Liver (tissue), 9 donors: ENCODE results near the gene HOXA1. TPM values are rescaled to one million over a fixed set of nuclear protein-coding genes. Genes with fewer than 3 reads are reported as not detected.
A peak's percentile ranks its signal among the peaks of the same experiment; 100 is the strongest.

ENCODE experiments used
- DNase-seq: peaks from one replicate; pipeline ENCODE4 v3.0.0-alpha.2; 2017; ENCODE audit warnings: low spot score
- H3K27ac ChIP-seq, 2 donors: one replicate each; pipeline ENCODE4 v1.7.0; 2013; ENCODE audit warnings: inconsistent platforms in 2 of 2, low read length in 2 of 2, control low read depth in 1 of 2, low read depth in 1 of 2, mild to moderate bottlenecking in 1 of 2
- H3K27me3 ChIP-seq, 4 donors: one replicate each; pipeline versions ENCODE4 v1.6.1 to v1.7.0; 2013; ENCODE audit warnings: low read length in 3 of 4, inconsistent platforms in 1 of 4, mild to moderate bottlenecking in 1 of 4, moderate library complexity in 1 of 4; ENCODE audit not compliant: control insufficient read depth in 4 of 4, insufficient read depth in 4 of 4
- H3K36me3 ChIP-seq, 4 donors: one replicate each; pipeline versions ENCODE4 v1.6.1 to v1.7.0; 2013; ENCODE audit warnings: low read length in 3 of 4, mild to moderate bottlenecking in 3 of 4, low read depth in 1 of 4, moderate library complexity in 1 of 4; ENCODE audit not compliant: control insufficient read depth in 4 of 4, insufficient read depth in 3 of 4
- H3K4me1 ChIP-seq, 4 donors: one replicate each; pipeline versions ENCODE4 v1.6.1 to v1.7.0; 2013; ENCODE audit warnings: low read length in 3 of 4, mild to moderate bottlenecking in 3 of 4, moderate library complexity in 1 of 4; ENCODE audit not compliant: control insufficient read depth in 4 of 4, insufficient read depth in 4 of 4
- H3K4me3 ChIP-seq, 3 donors: one replicate each; pipeline versions ENCODE4 v1.6.1 to v1.7.0; 2013; ENCODE audit warnings: low read length in 3 of 3, control low read depth in 1 of 3, low read depth in 1 of 3, mild to moderate bottlenecking in 1 of 3
- H3K9ac ChIP-seq, 2 donors: one replicate each; pipeline ENCODE4 v1.7.0; 2013; ENCODE audit warnings: low read length in 2 of 2, mild to moderate bottlenecking in 2 of 2, moderate library complexity in 2 of 2, control low read depth in 1 of 2, low read depth in 1 of 2
- H3K9me3 ChIP-seq, 4 donors: one replicate each; pipeline versions ENCODE4 v1.6.1 to v1.7.0; 2013; ENCODE audit warnings: low read length in 3 of 4; ENCODE audit not compliant: control insufficient read depth in 4 of 4
- ATF3 ChIP-seq: IDR thresholded peaks from 2 replicates; pipeline ENCODE4 v1.6.1; 2016; ENCODE audit warnings: antibody characterized with exemption
- GABPA ChIP-seq, 2 donors: IDR thresholded peaks in 1 of 2; conservative IDR thresholded peaks in 1 of 2; 2 replicates each; pipeline ENCODE4 v1.6.1; 2016; ENCODE audit warnings: antibody characterized with exemption in 2 of 2, mild to moderate bottlenecking in 1 of 2, moderate library complexity in 1 of 2
- HNF4G ChIP-seq: IDR thresholded peaks from 2 replicates; pipeline ENCODE4 v1.6.1; 2016; ENCODE audit warnings: antibody characterized with exemption
- JUND ChIP-seq, 2 donors: IDR thresholded peaks; 2 replicates each; pipeline ENCODE4 v1.6.1; 2016; ENCODE audit warnings: antibody characterized with exemption in 2 of 2
- NR2F2 ChIP-seq: IDR thresholded peaks from 2 replicates; pipeline ENCODE4 v1.6.1; 2016; ENCODE audit warnings: antibody characterized with exemption
- SP1 ChIP-seq: IDR thresholded peaks from 2 replicates; pipeline ENCODE4 v1.6.1; 2018; ENCODE audit warnings: antibody characterized with exemption, mild to moderate bottlenecking
- TAF1 ChIP-seq: conservative IDR thresholded peaks from 2 replicates; pipeline ENCODE4 v1.6.1; 2016; ENCODE audit warnings: antibody characterized with exemption, mild to moderate bottlenecking
- YY1 ChIP-seq: IDR thresholded peaks from 2 replicates; pipeline ENCODE4 v1.6.1; 2016; ENCODE audit warnings: antibody characterized with exemption, mild to moderate bottlenecking
- ZBTB33 ChIP-seq: IDR thresholded peaks from 2 replicates; pipeline ENCODE4 v1.6.1; 2016; ENCODE audit warnings: antibody characterized with exemption
- WGBS: extraction: QIAGEN DNeasy Blood & Tissue Kit; methylation state at CpG from one replicate; pipeline ENCODE4 v1.1.7; 2013; 5-methylcytosine and 5-hydroxymethylcytosine counted together
- polyA plus RNA-seq, 2 donors: library from polyadenylated mRNA; stranded (reverse) in 1 of 2; unstranded in 1 of 2; fragments of 200-250 nt in 1 of 2; fragments of >200 nt in 1 of 2; fragmentation: Nextera tagmentation in 1 of 2; extraction: Ambion mirVana in 1 of 2; gene quantifications; one replicate each; pipeline versions ENCODE4 v1.2.1 to v1.2.3, GENCODE V29; 2013 to 2015
- total RNA-seq, 2 donors: library from RNA; depleted of rRNA; stranded (reverse); fragments of >200 nt; gene quantifications; one replicate each; pipeline ENCODE4 v1.2.3, GENCODE V29; 2014
- donor health status: healthy.
- donor health status: healthy.
- donor health status: healthy.
- donor health status: healthy.
- donor health status: healthy.

HOXA1 gene
- total and polyA plus RNA-seq, 4 donors, result 0.08 to 0.28 (median 0.21) TPM

- peak overlapping the region in 1 of 3 donors; percentile 0 for H3K4me3 ChIP-seq
- H3K9ac ChIP-seq, result peak overlapping the region in 1 of 2 donors; percentile 52
- no peak for DNase-seq
- H3K9me3 ChIP-seq, result no peaks in the 10 kb centered on the region
- no peaks in the 10 kb centered on the region for H3K36me3 ChIP-seq
- peaks cover 2 to 16% (median 9%) of the 10 kb centered on the region in 4 donors for H3K4me1 ChIP-seq
- H3K27ac ChIP-seq, result peak overlapping the region; percentile 23 to 44
- H3K27me3 ChIP-seq, result peaks cover 0 to 16% (median 7%) of the 10 kb centered on the region in 4 donors
- TF ChIP-seq TAF1 (no peak), GABPA (IDR thresholded peaks at IDR 0.05 in 1 of 2, conservative IDR thresholded peaks at IDR 0.05 in 1 of 2) (no peak), ATF3 (no peak), NR2F2 (peak; percentile 84), ZBTB33 (no peak), YY1 (no peak), SP1 (no peak), HNF4G (no peak), JUND (IDR thresholded peaks at IDR 0.05) (no peak)
- 22% methylated on average over 19 of the region's 19 CpGs for WGBS
These were observed 22.2 kb upstream of the HOXA1 start for GRCh38 chr7:27117887-27118491.

- no peak for DNase-seq
- H3K9ac ChIP-seq, result no peak overlapping the region
- 28% methylated on average over 12 of the region's 12 CpGs for WGBS
- TF ChIP-seq JUND (IDR thresholded peaks at IDR 0.05) (no peak), ZBTB33 (no peak)
- peak overlapping the region; percentile 23 to 44 for H3K27ac ChIP-seq
- peak overlapping the region in 1 of 3 donors; percentile 0 for H3K4me3 ChIP-seq
- no peaks in the 10 kb centered on the region for H3K36me3 ChIP-seq
- peaks cover 0 to 16% (median 7%) of the 10 kb centered on the region in 4 donors for H3K27me3 ChIP-seq
- peaks cover 0 to 8% (median 5%) of the 10 kb centered on the region in 4 donors for H3K4me1 ChIP-seq
- no peaks in the 10 kb centered on the region for H3K9me3 ChIP-seq
These were observed 21.4 kb upstream of the HOXA1 start for GRCh38 chr7:27116962-27117886.
